Choroid plexus epithelial cell (primary cell): ENCODE measurements around the gene MAD2L2.
A peak's percentile ranks its signal among the peaks of the same experiment; 100 is the strongest.

Source experiments
- DNase-seq: peaks from one replicate; pipeline ENCODE4 v3.0.0-alpha.2; 2010; ENCODE audit warnings: low read depth
- H3K4me3 ChIP-seq: 2 replicates; pipeline ENCODE4 v1.5.1; 2011; ENCODE audit warnings: low read depth, mild to moderate bottlenecking, control low read depth, low read length, moderate library complexity
- CTCF ChIP-seq: conservative IDR thresholded peaks from 2 replicates; pipeline ENCODE4 v1.5.1; 2011; ENCODE audit warnings: low read depth, mild to moderate bottlenecking, control low read depth, inconsistent platforms, low read length, moderate library complexity

The MAD2L2 gene

DNA sequence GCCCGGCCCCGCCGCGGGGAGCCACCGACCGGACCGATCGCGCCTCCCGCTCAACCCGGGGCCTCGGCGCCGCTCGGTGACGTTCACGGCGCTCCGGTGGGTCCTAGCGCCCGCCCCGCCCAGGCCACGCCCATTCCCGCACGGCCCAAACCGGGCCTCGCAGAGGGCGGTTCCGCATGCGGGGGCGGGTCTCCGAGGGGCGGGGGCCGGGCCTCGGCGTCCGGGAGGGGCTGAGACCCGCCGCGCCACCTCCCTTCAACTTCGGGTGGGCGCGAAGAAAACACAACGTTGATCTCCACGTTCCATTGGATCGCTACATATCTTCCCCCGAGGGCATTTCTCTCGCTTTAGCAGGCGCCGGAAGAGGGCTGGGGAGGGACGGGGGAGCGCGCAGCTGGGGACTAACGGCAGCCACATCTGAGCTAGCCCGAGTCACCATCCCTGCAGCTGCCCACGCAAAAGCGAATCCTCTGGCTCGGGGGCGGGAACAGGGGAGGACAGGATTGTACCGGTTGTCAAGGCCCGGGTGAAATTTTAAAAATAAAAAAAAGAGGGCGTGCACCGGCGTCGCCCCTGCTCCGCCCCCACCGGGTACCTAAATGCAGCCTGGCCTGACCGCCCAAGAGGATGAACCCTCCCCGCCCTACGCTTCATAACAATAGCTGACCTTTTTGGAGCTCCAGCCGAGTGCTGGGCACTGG is at the start of gene MAD2L2:
Gene MAD2L2 (minus strand): TSS at position 78 of the 701 bp plus-strand sequence. CDS start 547 bp downstream, outside the sequence.
- peak; percentile 73 for DNase-seq
- TF ChIP-seq CTCF: no peak
- peak within 1 kb of the TSS; percentile 87 for H3K4me3 ChIP-seq

GRCh38 chr1:11730429-11730891 is 49.5 kb upstream of the MAD2L2 start:
- no peak for TF ChIP-seq CTCF
- no peak overlapping the region for H3K4me3 ChIP-seq
- peak; percentile 67 for DNase-seq

DNA sequence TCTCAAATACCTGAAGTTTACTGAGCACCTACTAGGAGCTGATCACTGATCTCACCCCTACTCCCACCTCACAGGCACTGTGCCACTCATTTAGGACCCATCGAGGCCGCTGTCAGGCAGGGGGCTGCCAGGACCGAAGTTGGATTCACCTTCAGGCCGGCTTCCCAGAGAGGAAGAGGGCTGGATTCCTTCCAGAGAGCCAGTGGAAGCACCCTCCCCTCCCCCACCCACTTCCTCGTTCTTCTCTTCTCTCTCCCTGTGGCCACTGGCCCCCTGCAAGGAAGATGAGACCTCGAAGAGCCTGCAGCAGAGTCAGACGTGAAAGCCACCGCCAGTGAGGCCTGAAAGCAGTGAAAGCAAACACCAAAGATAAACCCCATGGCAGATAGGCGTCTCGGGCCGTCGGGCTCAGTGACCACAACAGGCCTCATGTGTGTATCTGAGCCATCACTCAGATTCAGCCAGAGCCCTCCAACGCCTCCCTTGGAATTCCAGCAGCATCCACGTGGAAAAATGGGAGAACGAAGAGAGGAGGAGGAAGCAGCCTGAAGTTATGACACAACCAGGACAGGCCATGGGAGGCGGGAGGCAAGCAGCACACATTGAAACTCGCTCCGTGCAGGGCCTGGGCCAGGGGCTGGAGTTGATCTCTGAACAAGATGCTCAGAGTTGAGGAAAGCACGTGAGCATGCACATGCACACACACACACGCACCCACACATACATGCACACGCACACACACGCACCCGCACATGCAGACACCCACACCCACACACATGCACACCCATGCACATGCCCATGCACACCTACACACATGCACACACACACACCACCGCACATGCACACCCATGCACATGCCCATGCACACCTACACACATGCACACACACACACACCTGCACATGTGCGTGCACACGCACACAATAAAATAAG is 48.8 kb upstream of the MAD2L2 start:
- TF ChIP-seq CTCF: no peak
- no peak overlapping the region for H3K4me3 ChIP-seq
- DNase-seq: no peak

GRCh38 chr1:11729155-11729497 is 48.2 kb upstream of the MAD2L2 start:
- no peak for TF ChIP-seq CTCF
- no peak overlapping the region for H3K4me3 ChIP-seq
- no peak for DNase-seq

DNA sequence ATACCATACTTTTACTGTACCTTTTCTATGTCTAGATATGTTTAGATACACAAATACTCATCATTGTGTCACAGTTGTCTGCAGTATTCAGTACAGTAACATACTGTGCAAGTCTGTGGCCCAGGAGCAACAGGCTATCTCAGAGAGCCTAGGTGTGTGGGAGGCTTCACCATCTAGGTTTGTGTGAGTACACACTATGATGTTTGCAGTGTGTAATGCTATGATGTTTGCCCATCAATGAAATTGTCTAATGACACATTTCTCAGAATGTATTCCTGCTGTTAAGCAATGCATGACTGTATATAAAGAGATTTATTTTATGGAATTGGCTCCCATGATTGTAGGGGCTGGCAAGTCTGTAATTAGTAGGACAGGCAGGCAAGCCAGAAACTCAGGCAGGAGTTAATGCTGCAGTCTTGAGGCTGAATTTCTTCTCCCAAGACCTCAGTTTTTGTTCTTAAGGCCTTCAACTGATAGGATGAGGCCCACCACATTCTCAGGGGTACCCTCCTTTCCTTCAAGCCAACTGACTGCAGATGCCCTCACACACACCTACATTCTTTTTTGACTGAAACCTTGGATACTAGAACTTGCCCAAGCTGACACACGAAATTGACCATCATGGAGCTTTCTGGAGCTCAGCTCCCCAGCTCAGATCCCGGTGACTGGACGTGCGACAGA is 47.3 kb upstream of the MAD2L2 start:
- DNase-seq: no peak
- no peak overlapping the region for H3K4me3 ChIP-seq
- TF ChIP-seq CTCF: no peak

- no peak for TF ChIP-seq CTCF
- no peak overlapping the region for H3K4me3 ChIP-seq
- no peak for DNase-seq
These were observed 46.2 kb upstream of the MAD2L2 start for GRCh38 chr1:11727119-11727518.
